ENCODE measurements around the gene PITRM1. TPM values are rescaled to one million over a fixed set of nuclear protein-coding genes. Genes with fewer than 3 reads are reported as not detected.
"Not testable (repeated sequence)": the region's sequence is repeated elsewhere in the genome, so short reads cannot be mapped to it uniquely, and the experiment has no call there.

The PITRM1 gene
- total RNA-seq, 1 experiment from 2014 or later: 40.7 TPM

GRCh38 chr10:3107426-3107961, 65.1 kb downstream of the PITRM1 start:
- ATAC-seq: no peak
- no peak overlapping the region for H3K4me3 Mint-ChIP-seq
- no peak for DNase-seq (ENCODE audit: low spot score)
- no peaks in the 10 kb centered on the region for H3K27me3 Mint-ChIP-seq (ENCODE audit: low read depth)
- peaks cover 83% of the 10 kb centered on the region for H3K36me3 Mint-ChIP-seq
- CTCF ChIA-PET: no interaction called here
- TF ChIP-seq EMX1 (CRISPR knock-in tag; IDR thresholded peaks at IDR 0.05) (no peak), USF1 (CRISPR knock-in tag; IDR thresholded peaks at IDR 0.05) (no peak), ETV6 (CRISPR knock-in tag; IDR thresholded peaks at IDR 0.05) (no peak), ZNF263 (CRISPR knock-in tag; IDR thresholded peaks at IDR 0.05; ENCODE audit: low read depth) (no peak), E2F5 (CRISPR knock-in tag; IDR thresholded peaks at IDR 0.05) (no peak), FOXJ3 (CRISPR knock-in tag; IDR thresholded peaks at IDR 0.05; ENCODE audit: borderline replicate concordance) (no peak), ATF1 (CRISPR knock-in tag; IDR thresholded peaks at IDR 0.05) (no peak), MLX (CRISPR knock-in tag; IDR thresholded peaks at IDR 0.05) (no peak), ARID4B (CRISPR knock-in tag; IDR thresholded peaks at IDR 0.05; ENCODE audit: borderline replicate concordance) (no peak), SMAD4 (CRISPR knock-in tag; IDR thresholded peaks at IDR 0.05) (no peak), JUN (CRISPR knock-in tag; IDR thresholded peaks at IDR 0.05) (no peak), ELF4 (CRISPR knock-in tag; IDR thresholded peaks at IDR 0.05; ENCODE audit: low read depth) (no peak), HMGA2 (CRISPR knock-in tag; IDR thresholded peaks at IDR 0.05) (no peak), TEAD4 (CRISPR knock-in tag; IDR thresholded peaks at IDR 0.05) (no peak)
- H3K27ac Mint-ChIP-seq: no peak overlapping the region
- POLR2A ChIA-PET: no interaction called here
- peaks cover 4% of the 10 kb centered on the region; the same call in 1 of the 2 replicates for H3K9me3 Mint-ChIP-seq
- H3K4me1 Mint-ChIP-seq: peaks cover 8% of the 10 kb centered on the region

GRCh38 chr10:3106928-3107425, 65.6 kb downstream of the PITRM1 start:
- H3K4me1 Mint-ChIP-seq: peaks cover 8% of the 10 kb centered on the region
- DNase-seq (ENCODE audit: low spot score) (no peak), ATAC-seq (no peak)
- TF ChIP-seq ZNF219 (CRISPR knock-in tag; IDR thresholded peaks at IDR 0.05; ENCODE audit: borderline replicate concordance) (no peak), KAT7 (CRISPR knock-in tag; IDR thresholded peaks at IDR 0.05; ENCODE audit: borderline replicate concordance) (no peak), IRF2 (CRISPR knock-in tag; IDR thresholded peaks at IDR 0.05; ENCODE audit: borderline replicate concordance, low read depth) (no peak), CDX4 (CRISPR knock-in tag; IDR thresholded peaks at IDR 0.05; ENCODE audit: borderline replicate concordance) (no peak), HMGA2 (CRISPR knock-in tag; IDR thresholded peaks at IDR 0.05) (no peak), SOX15 (CRISPR knock-in tag; IDR thresholded peaks at IDR 0.05) (no peak), ZNF232 (CRISPR knock-in tag; IDR thresholded peaks at IDR 0.05) (no peak)
- no peak overlapping the region for H3K4me3 Mint-ChIP-seq
- no peak overlapping the region for H3K27ac Mint-ChIP-seq
- ChIA-PET CTCF (no interaction called here), POLR2A (no interaction called here)
- H3K9me3 Mint-ChIP-seq: peaks cover 4% of the 10 kb centered on the region; the same call in 1 of the 2 replicates
- H3K36me3 Mint-ChIP-seq: peaks cover 78% of the 10 kb centered on the region
- no peaks in the 10 kb centered on the region for H3K27me3 Mint-ChIP-seq (ENCODE audit: low read depth)

- H3K9me3 Mint-ChIP-seq; POLR2A ChIA-PET; CTCF ChIA-PET; H3K4me3 Mint-ChIP-seq; H3K27ac Mint-ChIP-seq; H3K27me3 Mint-ChIP-seq (ENCODE audit: low read depth); DNase-seq (ENCODE audit: low spot score); ATAC-seq: not testable (repeated sequence)
- Mint-ChIP-seq H3K36me3 (peaks cover 76% of the 10 kb centered on the region), H3K4me1 (peaks cover 11% of the 10 kb centered on the region)
Measured at GRCh38 chr10:3106328-3106727, 66.3 kb downstream of the PITRM1 start.
